IPS-18c (cell line): Measurements from ENCODE around the gene TSHZ3.

ENCODE experiments used
- H3K4me3 ChIP-seq: 2 replicates; pipeline ENCODE4 v1.7.0; 2013; ENCODE audit warnings: low read depth, mild to moderate bottlenecking, low read length, moderate library complexity; ENCODE audit not compliant: insufficient read depth
- H3K9me3 ChIP-seq: one replicate; pipeline ENCODE4 v1.6.1; 2013; ENCODE audit warnings: mild to moderate bottlenecking, low read length, moderate library complexity; ENCODE audit not compliant: control insufficient read depth, insufficient read depth

The TSHZ3 gene

DNA sequence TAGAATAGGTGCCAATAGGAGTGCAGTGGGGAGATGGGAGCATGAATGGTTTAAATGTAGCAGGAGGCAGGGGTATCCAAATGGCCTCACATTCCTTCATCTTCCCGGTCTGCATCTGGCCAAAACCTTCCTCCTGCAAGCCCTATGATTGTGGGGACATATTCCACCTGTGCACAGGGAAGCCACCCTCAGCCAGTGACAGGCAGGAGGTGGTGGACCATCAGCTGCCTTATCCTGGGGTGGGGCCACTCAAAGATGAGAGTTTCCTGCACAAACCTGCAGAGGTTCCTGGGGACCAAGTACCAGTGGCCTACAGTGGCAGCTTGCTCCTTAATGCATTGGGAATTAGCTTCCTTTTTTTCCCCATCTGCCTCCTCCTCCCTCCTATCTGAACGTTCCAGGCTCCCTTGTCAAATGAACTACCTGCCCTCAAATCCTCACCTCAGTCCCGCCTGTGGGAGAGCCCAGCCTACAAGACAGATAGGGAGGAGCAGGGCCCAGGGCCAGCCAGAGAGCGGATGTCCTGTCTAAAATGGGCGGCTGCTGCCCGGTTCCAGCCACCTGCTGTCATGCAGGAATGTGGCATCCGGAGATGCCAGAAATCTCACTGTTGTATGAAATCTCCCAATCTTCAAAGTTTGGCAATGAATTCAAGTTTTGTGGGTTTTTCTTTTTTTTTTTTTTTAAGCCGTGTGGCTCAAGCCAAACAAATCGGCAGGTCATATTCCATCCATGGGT is 85.0 kb downstream of the TSHZ3 start:
- Histone ChIP-seq H3K4me3 (no peak overlapping the region), H3K9me3 (no peaks in the 10 kb centered on the region)

DNA sequence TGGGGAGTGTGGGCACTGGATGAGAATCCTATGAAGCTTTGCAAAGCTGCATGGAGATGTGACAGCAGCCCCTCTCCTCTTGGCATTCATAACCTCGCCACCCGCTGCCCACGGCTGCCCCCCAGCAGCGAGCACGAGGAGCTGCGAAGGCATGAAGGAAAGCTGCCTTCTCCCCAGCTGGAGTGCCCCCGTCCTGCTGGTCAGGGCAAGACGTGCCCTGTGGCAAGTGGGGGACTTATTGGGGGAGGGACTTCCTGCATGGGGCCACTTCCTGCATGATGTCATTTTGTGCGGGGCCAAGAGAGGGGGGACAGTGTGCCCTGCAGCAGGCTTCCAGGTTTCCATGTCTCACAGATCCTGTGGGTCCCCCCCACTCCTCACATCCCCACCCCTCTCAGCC is 85.9 kb downstream of the TSHZ3 start:
- Histone ChIP-seq H3K9me3 (no peaks in the 10 kb centered on the region), H3K4me3 (no peak overlapping the region)

DNA sequence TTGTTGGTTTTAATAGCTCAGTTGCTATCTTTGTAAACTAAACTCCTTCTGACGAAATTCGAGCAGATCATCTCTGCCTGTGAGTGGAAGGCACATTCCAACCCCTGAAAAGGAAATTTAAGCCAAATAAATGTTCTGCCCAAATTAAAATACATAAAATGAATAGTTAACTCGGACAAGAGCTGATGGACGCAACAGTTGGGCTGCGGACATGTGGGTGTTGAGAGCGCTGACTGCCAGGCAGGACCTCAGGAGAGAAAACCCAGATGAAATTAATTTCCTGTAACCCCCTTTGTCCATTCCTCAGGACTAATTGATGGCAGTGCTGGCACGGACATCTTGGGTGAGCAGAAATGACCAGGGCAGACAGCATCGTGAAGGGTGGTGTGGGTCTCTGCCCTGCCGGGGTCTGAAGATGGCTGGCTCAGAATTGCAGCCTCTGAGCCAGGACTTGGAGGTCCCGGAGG is 86.5 kb downstream of the TSHZ3 start:
- Histone ChIP-seq H3K4me3 (no peak overlapping the region), H3K9me3 (no peaks in the 10 kb centered on the region)

DNA sequence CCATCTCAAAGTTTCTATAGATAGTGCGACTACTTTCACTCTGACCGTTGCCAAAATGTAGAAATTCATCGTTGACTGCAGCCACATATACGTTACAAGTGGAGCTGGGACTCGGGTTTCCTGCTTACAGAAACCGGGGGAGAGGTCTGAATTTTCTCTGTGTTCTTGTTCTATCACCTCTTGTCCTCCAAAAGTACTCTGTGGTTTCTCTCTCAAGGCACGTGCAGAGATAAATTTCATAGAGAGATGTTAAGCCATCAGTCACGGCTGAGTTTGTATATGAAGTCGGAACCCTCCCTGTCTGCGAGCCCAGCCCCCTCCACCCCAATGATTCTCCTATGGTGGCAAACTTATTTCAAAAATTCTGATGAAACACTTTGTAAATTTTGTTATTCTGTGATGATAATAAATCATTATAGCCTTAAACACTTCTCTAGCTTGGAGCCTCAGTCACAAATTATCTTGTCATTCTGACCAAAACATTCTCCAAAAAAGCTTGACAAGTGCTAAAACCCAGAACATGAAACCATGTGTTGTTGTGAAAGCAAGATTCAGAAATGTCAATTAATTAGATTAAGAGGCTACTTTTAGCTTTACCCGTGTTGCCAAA is 87.5 kb downstream of the TSHZ3 start:
- no peaks in the 10 kb centered on the region for H3K9me3 ChIP-seq
- no peak overlapping the region for H3K4me3 ChIP-seq

DNA sequence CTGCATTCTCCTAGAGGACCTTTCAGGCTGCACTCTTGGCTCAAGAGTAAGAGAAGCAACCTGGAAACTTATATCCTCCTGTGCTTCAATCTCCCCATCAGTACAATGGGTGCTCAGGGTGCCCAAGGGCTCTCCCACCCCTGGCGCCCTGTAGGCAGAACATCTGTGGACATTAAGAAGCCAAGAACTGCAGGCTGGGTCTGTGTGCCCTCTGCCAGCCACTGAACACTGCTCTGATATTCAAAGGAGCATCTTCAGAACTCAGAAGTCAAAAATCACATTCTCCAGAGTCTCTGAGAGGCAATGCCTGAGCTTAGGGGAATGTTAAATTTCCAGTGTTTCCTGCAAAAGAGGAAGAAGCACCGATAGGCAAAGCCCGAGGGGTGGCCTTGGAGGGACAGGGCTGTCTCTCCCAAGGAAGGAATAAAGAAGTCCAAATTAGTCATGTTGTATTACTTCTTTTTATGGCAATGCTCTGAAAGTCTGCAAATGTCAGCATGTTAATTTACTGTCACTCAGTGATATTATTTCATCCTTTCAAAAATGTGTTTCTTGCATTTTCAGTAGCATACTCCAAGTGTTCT is 88.1 kb downstream of the TSHZ3 start:
- no peak overlapping the region for H3K4me3 ChIP-seq
- no peaks in the 10 kb centered on the region for H3K9me3 ChIP-seq

DNA sequence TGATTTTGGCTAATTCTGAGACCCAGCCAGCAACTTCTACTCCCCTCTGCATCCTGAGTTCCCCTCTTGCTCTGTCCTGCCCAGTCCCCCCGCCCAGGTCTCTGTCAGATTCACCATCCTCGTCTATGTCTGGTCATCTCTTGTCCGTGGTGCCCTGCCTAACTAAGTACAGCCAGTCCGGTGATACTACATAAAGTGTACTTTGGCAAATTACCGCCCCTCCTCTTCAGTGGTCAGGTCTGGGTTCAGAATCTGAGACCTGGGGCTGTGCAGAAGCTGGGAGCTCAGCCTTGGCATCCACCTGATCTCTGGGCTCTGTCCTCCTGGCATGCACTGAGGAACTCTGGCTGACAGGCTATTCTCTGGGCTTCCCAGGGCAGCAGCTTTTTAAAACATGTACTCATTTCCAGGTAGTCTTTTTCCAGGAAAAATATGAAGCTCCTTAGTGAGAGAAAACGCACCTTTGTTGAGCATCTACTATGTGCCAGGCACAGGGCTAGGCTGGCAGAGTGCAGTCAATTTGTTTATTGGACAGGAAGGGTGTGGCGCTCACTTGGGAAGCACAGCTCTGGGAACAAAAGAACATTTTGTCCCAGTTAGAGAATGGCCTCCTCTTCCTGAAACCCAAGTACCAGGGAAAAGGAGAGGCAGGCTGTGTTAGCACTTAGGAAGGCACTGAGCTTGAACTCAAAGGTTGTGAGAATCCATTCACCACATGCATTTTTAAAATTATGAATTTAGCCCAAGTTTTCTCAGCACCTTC is 88.9 kb downstream of the TSHZ3 start:
- no peak overlapping the region for H3K4me3 ChIP-seq
- no peaks in the 10 kb centered on the region for H3K9me3 ChIP-seq

DNA sequence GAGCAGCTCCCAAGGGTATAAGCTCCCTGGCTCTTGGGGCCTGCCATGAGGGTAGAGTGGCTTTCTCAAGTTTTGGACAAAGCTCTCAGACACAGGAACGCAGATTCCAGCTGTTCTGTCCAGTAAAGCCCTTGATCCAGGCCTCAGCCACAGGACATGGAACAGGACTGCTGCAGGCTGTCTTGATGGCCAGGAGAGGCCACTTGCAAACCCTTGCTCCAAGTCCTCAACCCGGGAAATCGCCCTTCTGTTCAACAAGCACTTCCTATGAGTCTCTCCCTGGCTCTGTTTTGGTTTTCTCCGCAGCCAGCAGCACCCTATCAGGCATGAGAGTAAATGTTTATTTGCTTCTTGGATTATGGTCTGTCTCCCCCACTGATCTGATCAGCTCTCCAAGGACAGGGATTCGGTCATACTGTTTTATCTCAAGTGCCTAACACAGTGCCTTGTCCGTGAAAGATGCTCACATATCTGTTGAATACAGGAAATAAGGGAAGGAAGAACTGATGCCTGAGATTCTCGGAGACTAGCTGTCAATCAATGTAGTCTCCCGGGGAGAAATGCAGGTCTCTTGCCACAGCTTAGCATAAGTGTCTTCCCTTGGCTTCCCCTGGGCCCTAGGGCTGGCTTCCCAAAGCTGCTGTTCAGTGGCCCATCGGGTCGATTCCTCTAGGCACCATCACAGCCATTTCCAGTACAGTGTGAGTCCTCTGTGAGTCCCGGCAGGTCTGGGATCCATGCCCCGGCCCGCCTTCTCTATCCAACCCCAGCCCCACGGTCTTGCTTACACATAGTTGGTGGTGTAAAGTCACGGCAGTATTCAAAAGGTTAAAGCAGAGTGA is 90.8 kb downstream of the TSHZ3 start:
- H3K4me3 ChIP-seq: no peak overlapping the region

DNA sequence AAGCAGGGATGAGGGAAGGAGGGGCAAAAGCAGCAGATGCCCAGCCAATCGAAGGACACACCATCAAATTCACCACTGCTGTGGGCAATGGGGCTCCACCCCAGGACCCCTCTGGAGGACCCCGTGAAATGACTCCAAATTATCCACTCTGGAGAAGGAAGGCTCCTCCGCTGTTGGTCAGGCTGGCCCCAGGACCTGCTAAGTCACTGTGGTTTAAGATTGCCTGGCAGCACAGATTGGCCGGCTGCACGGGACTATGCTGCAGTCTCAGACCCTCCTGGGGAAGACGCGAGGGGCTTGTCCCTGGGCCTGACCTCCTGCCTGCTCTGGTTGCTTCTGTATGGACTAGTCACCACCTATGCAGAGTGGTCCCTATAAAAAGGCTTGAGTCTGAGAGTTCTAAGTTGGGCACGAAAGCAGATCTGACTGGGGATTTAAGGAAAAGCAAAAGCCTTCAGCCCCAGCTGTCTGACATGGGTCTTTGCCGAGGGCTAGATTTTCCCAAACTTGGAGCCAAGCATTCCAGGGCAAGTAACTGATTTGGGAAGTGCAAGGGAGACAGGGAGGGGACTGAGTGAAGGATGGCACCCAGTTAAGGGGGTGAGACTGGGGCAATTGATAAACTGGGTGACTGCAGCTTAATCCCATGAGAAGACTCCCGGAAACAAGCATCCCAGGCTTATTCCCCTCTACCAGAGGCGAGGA is 91.7 kb downstream of the TSHZ3 start:
- no peak overlapping the region for H3K4me3 ChIP-seq
- no peaks in the 10 kb centered on the region for H3K9me3 ChIP-seq

More for the DNA sequence above, 90.8 kb downstream of the TSHZ3 start:
- no peaks in the 10 kb centered on the region for H3K9me3 ChIP-seq

DNA sequence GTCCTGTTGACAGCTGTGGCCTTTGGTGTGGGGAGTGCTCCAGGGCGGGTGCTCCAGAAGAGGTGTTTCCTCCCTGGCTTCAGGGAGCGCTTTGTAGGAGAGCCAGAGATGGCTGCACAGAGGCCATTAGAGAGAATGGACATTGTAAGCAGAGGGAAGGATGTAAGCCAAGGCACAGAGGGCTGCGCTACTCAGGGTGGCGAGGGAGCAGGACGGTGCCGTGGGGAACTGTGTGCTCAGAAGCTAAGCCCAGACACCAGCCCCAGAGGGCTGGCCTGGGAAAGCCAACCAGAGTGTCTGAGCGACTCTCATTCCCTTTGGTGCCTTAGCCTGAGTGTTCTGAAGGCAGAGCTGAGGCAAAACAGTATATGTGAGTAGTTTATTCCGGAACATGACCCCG is 92.2 kb downstream of the TSHZ3 start:
- no peaks in the 10 kb centered on the region for H3K9me3 ChIP-seq
- no peak overlapping the region for H3K4me3 ChIP-seq

DNA sequence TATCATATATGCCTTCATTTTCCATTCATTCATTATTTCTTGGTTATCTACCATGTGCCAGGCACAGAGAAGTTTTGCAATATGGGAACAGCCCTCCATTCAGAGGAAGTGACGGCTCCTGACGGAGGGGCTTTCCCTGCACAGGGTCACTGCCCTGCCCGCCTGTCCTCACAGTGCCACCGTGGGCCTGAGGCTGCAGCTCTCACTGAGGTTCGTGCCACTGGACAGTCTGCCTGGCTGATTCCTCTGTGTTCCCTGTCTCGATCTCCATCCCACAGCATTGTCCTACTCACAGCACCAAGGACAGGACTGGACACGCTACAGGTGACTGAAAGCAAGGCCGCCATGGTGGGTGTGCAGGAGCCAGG is 92.7 kb downstream of the TSHZ3 start:
- Histone ChIP-seq H3K9me3 (no peaks in the 10 kb centered on the region), H3K4me3 (no peak overlapping the region)

DNA sequence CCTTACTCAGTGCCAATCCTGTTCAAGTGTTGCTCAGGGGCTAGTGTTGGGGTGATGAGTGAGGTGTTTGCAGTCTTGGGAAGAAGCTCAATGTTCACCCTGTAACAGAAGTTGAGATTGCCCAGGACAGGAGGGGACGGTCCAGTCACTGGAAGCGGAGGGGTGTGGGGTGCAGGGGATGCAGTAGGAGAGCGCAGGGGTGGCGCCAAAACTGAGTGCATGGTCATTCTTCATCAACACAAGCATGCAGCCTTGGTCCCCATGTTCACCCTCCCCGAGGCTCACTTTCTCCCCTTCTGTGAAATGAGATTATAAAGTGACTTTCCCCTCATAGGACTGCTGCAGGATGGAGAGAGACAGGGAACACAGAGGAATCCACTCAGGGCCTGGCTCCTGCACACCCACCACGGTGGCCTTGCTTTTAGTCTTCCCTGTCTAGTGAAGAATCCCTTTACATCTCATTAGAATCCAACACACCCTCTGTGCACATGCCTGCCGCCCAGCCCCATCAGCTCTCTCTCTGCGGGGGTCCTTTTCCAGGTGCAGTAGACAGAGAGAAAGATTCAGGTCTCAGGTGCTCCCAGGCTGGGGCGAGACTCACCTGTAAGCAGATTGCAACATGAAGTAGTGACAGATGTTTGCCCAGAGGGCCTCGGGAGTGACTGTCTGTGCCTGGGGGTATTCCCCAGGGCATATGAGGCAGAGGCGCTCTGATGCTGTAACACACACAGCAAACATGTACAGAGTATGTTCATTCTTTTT is 93.2 kb downstream of the TSHZ3 start:
- H3K9me3 ChIP-seq: no peaks in the 10 kb centered on the region
- H3K4me3 ChIP-seq: no peak overlapping the region

DNA sequence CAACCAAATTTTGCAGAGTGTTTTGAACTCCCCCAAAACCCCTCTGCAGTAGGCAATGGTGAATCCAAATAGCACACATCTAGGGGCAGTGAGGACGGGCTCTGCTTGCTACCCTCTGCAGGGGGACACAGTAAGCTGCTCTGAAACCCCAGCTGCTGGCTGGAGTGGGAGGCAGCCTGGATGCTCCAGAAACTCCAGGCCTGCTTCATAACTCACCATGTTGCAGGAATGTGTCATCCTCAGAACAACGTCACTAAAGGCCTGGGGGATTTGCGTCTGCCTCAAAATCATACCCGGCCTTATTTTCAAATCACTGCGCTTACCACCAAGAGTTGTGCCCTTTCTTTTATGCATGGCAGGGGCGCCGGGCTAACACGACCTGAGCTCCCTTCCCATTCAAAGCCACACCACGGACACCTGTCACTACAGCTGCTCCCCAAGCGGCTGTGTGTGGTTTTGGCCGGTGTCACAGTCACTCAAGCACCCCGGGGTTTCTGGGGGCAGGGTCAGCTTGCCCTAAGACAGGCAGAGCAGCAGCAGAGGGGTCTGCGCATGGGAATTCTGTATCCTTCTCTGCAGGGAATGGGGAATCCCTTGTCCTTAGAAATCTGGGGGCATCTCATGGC is 93.9 kb downstream of the TSHZ3 start:
- no peak overlapping the region for H3K4me3 ChIP-seq
- H3K9me3 ChIP-seq: no peaks in the 10 kb centered on the region

DNA sequence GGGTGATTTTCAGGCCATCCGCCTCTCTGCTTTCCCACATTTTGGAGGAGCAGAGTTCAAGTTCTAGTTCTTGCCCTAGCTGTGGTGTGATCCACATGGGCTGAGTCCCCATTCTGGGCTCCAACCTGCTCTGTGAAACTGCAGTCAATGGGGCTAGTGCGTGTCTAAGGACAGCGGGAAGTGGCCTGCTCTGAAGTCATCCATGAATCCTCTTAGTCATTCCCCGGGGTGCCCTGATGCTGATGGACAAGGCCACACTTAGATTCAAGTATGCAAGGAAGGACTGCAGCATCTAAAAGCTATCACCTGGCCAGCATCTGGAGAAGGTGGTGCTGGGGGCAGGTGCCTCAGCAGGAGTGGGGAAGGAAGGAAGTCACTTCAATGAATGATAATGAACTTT is 94.6 kb downstream of the TSHZ3 start:
- Histone ChIP-seq H3K9me3 (no peaks in the 10 kb centered on the region), H3K4me3 (no peak overlapping the region)

DNA sequence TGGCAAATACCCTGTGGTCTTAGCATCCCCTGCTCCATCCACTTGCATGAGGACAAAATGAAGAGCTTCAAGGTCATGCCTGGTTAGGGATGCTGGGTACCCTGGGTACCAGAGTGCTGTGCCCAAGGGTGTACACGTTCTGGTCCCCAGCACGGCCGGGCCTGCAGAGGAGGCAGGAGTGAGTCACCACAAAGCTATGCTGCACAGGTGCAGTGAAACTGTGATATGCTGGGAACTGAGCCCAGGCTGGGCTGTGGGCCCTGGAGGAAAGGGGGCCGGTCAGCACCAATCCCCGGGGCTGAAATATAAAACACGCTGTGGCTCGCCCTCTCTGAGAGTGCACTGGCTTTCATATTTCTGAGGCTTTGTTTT is 95.1 kb downstream of the TSHZ3 start:
- H3K9me3 ChIP-seq: no peaks in the 10 kb centered on the region
- H3K4me3 ChIP-seq: no peak overlapping the region

DNA sequence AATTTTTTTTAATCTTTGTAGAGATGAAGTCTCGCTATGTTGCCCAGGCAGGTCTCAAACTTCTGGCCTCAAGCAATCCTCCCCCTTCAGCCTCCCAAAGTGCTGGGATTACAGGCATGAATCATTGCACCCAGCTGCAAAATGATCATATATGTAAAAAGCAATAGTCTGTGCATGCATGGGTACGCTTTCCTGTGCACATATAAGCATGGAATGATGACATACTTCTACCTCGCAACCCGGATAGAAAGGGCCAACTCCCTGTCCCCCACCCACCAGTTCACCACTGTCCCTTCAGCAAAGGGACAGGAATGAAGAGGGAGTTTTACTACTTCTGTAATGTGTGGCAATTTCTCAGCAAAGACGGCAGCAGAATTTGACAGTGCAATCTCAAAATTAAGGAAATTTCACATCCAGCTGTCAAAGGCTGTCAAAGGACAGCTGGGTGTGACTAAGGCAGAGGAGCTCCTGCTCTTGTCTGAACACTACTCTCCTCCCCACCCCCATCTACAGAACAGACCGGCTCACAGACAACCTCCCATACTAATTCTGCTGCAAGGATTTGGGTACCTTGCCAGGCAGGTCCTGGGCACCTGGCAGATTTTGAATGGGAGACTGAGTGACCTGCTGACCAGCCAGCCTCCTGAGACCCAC is 95.6 kb downstream of the TSHZ3 start:
- Histone ChIP-seq H3K4me3 (no peak overlapping the region), H3K9me3 (no peaks in the 10 kb centered on the region)
